Central memory CD4-positive, alpha-beta T cell (primary cell): ENCODE data around the gene TCF20.

ENCODE experiments used
- DNase-seq: peaks from one replicate; pipeline ENCODE4 v3.0.0; 2022

TCF20 gene

DNA sequence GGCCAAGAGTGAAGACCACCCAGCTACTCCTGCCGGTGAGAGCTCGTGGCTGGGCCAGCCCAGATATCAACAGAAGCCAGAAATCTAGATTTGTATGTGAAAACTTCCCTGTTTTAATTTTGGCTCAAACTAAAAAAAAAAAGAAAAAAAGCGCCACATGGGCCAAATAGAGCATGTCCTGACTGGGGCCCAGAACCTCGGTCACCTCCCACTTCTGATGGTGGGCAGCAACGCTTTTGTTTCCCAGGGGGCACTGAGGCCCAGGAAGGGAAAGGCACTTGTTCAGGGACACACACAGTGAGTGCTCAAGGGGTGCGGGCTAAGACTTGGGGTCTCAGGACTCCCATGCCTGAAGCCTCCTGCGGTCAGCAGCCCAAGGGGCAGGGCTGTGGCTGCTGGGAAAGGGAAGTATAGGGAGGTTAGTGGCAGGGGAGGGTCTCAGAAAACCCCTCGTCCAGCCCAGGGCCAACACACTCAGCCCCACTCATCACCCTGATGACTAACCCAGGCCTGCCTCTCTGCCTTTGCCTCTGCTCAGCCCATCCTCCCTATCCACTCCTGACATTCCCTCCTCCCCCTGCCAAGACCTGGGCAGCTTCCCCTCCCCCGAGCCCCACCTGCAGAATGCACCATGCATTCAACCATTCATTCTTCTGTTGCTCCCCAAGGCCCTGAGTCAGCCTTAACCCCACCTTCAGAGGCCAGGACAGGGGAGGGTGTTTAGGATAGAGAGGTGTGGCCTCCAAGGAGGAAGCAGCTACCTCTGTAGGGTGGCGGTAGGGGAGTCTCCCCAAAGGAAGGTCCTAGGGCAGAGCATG lies 30.0 kb upstream of the TCF20 start:
- peak; percentile 50 for DNase-seq

DNA sequence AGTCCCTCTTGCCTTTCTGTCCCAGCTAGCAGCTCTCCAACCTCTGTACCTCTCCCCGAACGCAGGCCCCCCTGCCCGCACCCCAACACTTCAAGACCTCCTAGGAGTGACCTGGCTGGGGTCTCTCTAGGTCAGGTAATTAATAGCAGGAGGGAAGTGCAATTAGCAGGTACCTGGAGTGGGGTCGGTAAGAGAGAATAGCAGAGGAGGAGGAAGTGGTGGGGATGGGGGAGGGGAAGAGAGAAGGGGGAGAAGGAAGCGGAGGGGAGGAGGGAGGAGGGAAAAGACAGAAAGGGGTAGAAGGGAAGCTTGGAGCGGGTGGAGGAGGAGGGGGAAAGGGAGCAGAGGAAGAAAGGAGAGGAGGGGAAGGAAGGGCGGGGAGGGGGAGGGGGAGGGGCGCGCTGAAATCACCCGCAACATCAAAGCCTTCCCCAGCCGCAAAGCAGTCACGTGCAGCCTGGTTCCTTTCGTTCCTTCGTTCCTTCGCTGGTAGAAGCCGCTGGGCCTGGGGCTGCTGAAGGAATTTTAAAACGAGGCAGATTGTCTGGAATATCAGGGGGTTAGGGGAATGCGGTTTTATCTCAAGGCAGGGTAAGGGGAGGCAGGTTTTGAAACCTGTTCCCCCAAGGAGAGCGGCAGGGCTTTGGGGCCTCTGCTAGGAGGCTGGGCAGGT lies 29.3 kb upstream of the TCF20 start:
- DNase-seq, result peak; percentile 59

- no peak for DNase-seq
Measured at GRCh38 chr22:42298746-42299145, 28.3 kb upstream of the TCF20 start.

GRCh38 chr22:42297778-42298177 lies 27.3 kb upstream of the TCF20 start:
- no peak for DNase-seq

DNA sequence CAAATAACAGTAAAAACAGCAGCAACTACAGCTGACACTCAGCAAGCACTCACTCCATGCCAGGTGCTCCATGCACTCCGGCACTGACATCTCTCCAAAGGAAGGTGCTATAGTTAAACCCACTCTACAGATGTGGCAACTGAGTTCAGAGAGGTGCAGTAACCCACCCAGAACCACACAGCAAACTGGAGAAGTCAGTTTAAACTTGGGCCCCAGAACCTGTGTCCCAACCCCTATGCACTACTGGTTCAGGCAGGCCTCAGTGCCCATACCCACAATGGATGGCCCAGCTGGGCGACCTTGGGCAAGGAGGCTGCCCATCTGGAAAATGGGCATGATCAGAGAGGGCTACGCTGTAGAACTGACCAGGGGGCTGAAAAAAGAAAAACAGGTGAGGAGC lies 26.4 kb upstream of the TCF20 start:
- no peak for DNase-seq

- no peak for DNase-seq
Measured at GRCh38 chr22:42296381-42296853, 26.0 kb upstream of the TCF20 start.

GRCh38 chr22:42294034-42294985 lies 23.9 kb upstream of the TCF20 start:
- peak; percentile 45 for DNase-seq

- DNase-seq, result no peak
Measured at GRCh38 chr22:42292732-42293520, 22.5 kb upstream of the TCF20 start.

- DNase-seq, result no peak
Measured at GRCh38 chr22:42291287-42291686, 20.8 kb upstream of the TCF20 start.

- DNase-seq, result no peak
Measured at GRCh38 chr22:42289671-42290541, 19.5 kb upstream of the TCF20 start.

- no peak for DNase-seq
Measured at GRCh38 chr22:42288791-42289190, 18.3 kb upstream of the TCF20 start.

DNA sequence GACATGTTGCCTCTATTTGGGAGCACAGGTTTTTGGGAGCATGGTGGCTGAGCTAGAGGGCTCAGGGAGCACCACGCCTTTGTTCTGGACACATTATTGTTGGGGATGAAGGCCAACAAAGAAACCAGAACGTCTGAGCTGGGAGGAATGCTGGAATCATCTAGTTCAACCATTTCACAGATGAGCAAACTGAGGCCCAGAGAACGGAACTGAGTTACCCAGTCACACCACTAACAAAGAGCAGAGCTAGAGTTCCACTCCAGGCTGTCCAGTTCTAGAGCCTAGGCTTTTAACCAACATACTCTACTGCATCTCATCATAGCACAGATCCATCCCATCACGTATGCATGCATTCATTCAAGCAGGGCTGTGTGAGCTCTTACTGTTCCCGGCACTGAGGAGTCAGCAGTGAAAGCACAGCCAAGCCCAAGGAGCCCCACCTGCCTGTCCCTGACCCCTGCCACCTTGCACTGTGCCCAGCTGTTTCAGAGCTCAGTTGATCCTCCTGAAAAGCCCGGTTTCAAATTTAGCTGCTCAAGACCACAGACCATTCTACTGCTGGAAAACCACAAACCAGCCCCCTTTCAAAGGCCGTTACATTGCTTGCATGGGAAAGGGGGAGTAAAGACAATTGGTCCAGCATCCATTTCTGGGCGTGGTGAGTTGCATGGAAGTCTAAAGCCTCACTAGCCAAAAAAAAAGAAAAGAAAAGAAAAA lies 16.9 kb upstream of the TCF20 start:
- DNase-seq, result no peak

DNA sequence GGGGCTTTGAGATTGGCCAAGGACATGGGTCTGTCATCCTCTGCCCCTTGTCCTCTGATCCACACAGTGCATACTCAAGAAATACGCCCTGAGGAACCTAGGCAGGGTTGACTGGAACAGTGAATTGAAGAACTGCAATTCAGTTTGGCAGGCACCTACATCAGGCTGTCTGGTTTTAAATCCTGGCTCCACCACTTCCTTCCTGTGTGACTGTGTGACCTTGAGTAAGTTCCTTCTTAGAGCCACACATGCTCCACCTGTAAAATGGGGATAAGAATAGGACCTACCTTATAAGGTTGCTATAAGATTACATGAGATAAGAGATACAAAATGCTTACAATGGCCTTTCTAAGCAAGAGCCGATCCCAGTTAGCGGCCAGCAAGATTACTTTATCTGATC lies 15.8 kb upstream of the TCF20 start:
- DNase-seq, result peak; percentile 66

- no peak for DNase-seq
Measured at GRCh38 chr22:42285604-42286003, 15.2 kb upstream of the TCF20 start.

- DNase-seq, result no peak
Measured at GRCh38 chr22:42284643-42285181, 14.3 kb upstream of the TCF20 start.

- no peak for DNase-seq
Measured at GRCh38 chr22:42284202-42284591, 13.7 kb upstream of the TCF20 start.

GRCh38 chr22:42283278-42284201 lies 13.1 kb upstream of the TCF20 start:
- DNase-seq, result peak; percentile 51

- DNase-seq, result no peak
Measured at GRCh38 chr22:42282943-42283277, 12.5 kb upstream of the TCF20 start.

DNA sequence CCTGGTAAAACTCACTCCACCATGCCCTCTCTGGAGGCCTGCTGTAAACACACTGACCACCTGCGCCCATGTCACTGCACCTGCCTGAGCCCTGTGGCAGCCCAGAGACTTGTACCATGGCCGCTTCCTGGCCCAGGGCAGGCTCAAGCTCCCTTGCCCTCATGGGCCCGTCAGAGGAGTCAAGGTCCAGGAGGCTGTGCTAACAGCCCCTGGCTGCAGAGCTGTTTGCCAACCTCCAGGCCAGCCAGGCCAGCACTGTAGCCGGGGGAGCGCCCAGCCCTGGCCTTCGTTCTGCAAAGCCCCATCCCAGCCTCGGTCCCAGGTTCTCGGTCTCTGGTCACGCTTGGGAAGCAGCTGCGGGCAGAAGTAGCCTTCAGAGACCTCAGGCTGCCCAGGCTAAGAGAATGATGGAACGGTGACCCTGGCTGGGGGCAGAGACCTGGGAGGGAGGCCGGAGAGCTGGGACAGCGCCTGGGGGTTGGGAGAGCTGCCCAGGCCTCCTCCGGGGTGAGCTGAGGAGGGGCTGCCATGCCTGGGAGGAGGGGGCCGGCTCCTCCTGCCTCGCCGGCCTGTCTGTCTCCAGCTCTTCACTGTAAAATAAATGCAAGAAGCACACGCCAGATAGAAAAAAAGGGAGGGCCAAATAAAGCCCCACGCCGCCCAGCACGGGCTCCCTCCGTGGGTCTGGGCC lies 11.9 kb upstream of the TCF20 start:
- no peak for DNase-seq
